HG02678 (cell line): ENCODE measurements around the gene UCN.
"Not testable (repeated sequence)": the region's sequence is repeated elsewhere in the genome, so short reads cannot be mapped to it uniquely, and the experiment has no call there.

Experiments
- ATAC-seq: cut with Tn5 transposase; IDR thresholded peaks from one replicate; pipeline ENCODE4 v1.9.1; 2021; ENCODE audit warnings: mild to moderate bottlenecking, moderate library complexity; ENCODE audit not compliant: unreplicated experiment

Gene UCN

GRCh38 chr2:27315122-27315521 lies 6.9 kb upstream of the UCN start:
- no peak for ATAC-seq

- no peak for ATAC-seq
Observed at GRCh38 chr2:27314709-27315108, 6.5 kb upstream of the UCN start.

GRCh38 chr2:27313882-27314645 lies 5.8 kb upstream of the UCN start:
- ATAC-seq = no peak

- no peak for ATAC-seq
Observed at GRCh38 chr2:27312152-27312551, 3.9 kb upstream of the UCN start.

- no peak for ATAC-seq
Observed at GRCh38 chr2:27309651-27310050, 1.4 kb upstream of the UCN start.

GRCh38 chr2:27307545-27308358 lies 493 bp downstream of the UCN start:
- no peak for ATAC-seq

- ATAC-seq = no peak
Observed at GRCh38 chr2:27307287-27307544, 1.0 kb downstream of the UCN start.

- ATAC-seq = no peak
Observed at GRCh38 chr2:27306573-27307286, 1.5 kb downstream of the UCN start.

GRCh38 chr2:27306136-27306535 lies 2.1 kb downstream of the UCN start:
- no peak for ATAC-seq

GRCh38 chr2:27305516-27305915 lies 2.7 kb downstream of the UCN start:
- no peak for ATAC-seq

GRCh38 chr2:27304488-27305240 lies 3.6 kb downstream of the UCN start:
- no peak for ATAC-seq

- ATAC-seq = no peak
Observed at GRCh38 chr2:27303093-27304025, 4.9 kb downstream of the UCN start.

GRCh38 chr2:27300606-27301005 lies 7.6 kb downstream of the UCN start:
- not testable (repeated sequence) for ATAC-seq

- no peak for ATAC-seq
Observed at GRCh38 chr2:27298391-27299080, 9.7 kb downstream of the UCN start.

- ATAC-seq = no peak
Observed at GRCh38 chr2:27297195-27297594, 11.1 kb downstream of the UCN start.

- ATAC-seq = no peak
Observed at GRCh38 chr2:27296481-27296880, 11.8 kb downstream of the UCN start.

GRCh38 chr2:27294928-27295327 lies 13.3 kb downstream of the UCN start:
- ATAC-seq = no peak

- ATAC-seq = no peak
Observed at GRCh38 chr2:27291865-27292264, 16.4 kb downstream of the UCN start.

GRCh38 chr2:27290549-27290948 lies 17.7 kb downstream of the UCN start:
- no peak for ATAC-seq

GRCh38 chr2:27288610-27289009 lies 19.6 kb downstream of the UCN start:
- no peak for ATAC-seq
